ENCODE measurements around the gene DTX1.
A peak's percentile ranks its signal among the peaks of the same experiment; 100 is the strongest.

Gene DTX1

DNA sequence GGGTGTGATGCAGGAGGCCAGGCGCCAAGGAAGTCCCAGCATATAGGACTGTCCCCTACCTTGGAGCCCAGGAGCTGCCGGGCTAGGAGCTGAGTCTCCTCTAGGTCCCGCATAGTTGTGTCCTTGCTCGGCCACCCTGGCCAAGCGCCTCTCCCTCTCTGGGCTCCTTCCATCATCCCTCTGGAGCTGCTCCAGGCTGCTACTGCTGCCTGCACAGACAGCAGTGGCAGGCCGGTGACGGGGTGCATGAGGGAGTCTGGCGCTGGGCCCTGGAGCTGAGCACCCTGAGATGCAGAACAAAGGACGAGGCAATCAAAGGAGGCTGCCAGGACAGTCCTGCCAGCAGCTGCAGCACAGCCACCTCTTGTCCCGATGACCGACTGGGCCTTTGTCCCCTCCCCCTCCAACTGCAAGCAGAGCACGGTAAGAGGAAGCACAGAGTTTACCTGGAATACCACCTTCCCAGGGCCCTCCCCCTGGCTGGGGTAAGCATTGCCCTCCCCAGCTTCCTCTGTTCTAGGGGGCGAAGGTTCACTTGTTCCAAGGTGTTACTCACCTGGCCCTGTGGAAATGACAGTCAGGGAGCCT, 10.4 kb downstream of the DTX1 start:
- no peaks in the 10 kb centered on the region for H3K9me3 ChIP-seq (ENCODE audit: insufficient read depth, low read length)
- H3K36me3 ChIP-seq (ENCODE audit: insufficient read depth, insufficient read length, low read length): no peaks in the 10 kb centered on the region
- peaks cover 45% of the 10 kb centered on the region for H3K4me1 ChIP-seq (ENCODE audit: insufficient read depth, insufficient read length)
- no peak overlapping the region for H3K9ac ChIP-seq (ENCODE audit: insufficient read length, low read depth)
- peaks cover 35% of the 10 kb centered on the region for H3K27me3 ChIP-seq (ENCODE audit: insufficient read depth, insufficient read length)
- no peak for DNase-seq (ENCODE audit: low read depth, low spot score)
- H3K4me3 ChIP-seq (ENCODE audit: insufficient read length, low read depth): no peak overlapping the region
- TF ChIP-seq SUZ12 (IDR thresholded peaks at IDR 0.05; ENCODE audit: extremely low read depth, insufficient read depth, insufficient read length) (no peak), ZNF274 (IDR thresholded peaks at IDR 0.05; ENCODE audit: low read depth, low read length) (no peak), YY1 (IDR thresholded peaks at IDR 0.05; ENCODE audit: insufficient read depth, insufficient read length) (no peak)

DNA sequence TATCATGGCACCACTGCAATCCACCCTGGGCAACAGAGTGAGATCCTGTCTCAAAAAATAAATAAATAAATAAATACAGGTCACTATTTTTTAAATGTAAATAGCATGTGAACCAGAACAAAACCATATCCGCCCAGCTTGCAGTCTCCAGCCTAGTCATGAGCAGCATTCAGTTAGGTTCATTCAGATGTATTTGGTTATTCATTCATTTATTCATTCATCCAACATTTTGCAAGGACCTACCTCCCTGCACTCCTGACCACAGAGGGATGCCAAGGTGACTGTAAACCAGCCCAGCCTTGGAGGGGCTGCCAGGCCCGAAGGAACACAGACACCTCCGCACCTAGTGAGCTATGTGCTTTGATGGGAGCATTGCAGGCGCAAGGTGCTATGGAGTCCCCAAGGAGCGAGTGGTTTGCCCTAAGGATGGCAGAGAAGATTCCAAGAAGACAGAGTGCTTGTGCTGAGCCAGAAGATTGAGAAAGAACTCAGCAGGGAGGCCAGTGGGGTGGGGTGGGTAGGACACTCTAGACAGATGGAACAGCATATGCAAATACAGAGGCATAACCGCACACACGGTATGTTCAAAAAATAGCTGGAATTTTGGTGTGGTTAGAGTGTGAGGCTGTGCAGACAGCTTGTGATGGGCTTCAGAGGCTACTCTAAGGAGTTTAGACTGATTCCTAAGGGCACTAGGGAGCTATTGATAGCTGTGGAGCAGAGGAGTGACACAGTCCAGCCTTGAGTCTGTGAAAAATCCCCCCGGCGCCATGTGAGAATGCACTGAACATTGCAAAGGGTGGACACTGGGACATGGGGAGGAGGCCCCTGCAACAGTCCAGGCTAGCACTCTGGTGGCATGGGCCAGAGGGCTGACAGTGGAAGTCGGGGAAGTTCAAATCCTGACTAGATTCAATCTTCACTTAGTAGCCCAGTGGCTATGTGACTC, 11.7 kb downstream of the DTX1 start:
- peaks cover 22% of the 10 kb centered on the region for H3K27me3 ChIP-seq (ENCODE audit: insufficient read depth, insufficient read length)
- no peaks in the 10 kb centered on the region for H3K9me3 ChIP-seq (ENCODE audit: insufficient read depth, low read length)
- H3K36me3 ChIP-seq (ENCODE audit: insufficient read depth, insufficient read length, low read length): no peaks in the 10 kb centered on the region
- no peak for DNase-seq (ENCODE audit: low read depth, low spot score)
- no peak overlapping the region for H3K4me3 ChIP-seq (ENCODE audit: insufficient read length, low read depth)
- no peak overlapping the region for H3K9ac ChIP-seq (ENCODE audit: insufficient read length, low read depth)
- TF ChIP-seq SUZ12 (IDR thresholded peaks at IDR 0.05; ENCODE audit: extremely low read depth, insufficient read depth, insufficient read length) (no peak), ZNF274 (IDR thresholded peaks at IDR 0.05; ENCODE audit: low read depth, low read length) (no peak), YY1 (IDR thresholded peaks at IDR 0.05; ENCODE audit: insufficient read depth, insufficient read length) (no peak)
- peaks cover 37% of the 10 kb centered on the region for H3K4me1 ChIP-seq (ENCODE audit: insufficient read depth, insufficient read length)

- Histone ChIP-seq H3K4me3 (ENCODE audit: insufficient read length, low read depth) (no peak overlapping the region), H3K9me3 (ENCODE audit: insufficient read depth, low read length) (no peaks in the 10 kb centered on the region), H3K4me1 (ENCODE audit: insufficient read depth, insufficient read length) (peaks cover 33% of the 10 kb centered on the region), H3K27me3 (ENCODE audit: insufficient read depth, insufficient read length) (peaks cover 16% of the 10 kb centered on the region), H3K36me3 (ENCODE audit: insufficient read depth, insufficient read length, low read length) (no peaks in the 10 kb centered on the region), H3K9ac (ENCODE audit: insufficient read length, low read depth) (no peak overlapping the region)
- no peak for DNase-seq (ENCODE audit: low read depth, low spot score)
- no peak for TF ChIP-seq YY1 (IDR thresholded peaks at IDR 0.05; ENCODE audit: insufficient read depth, insufficient read length)
- TF ChIP-seq SUZ12 (IDR thresholded peaks at IDR 0.05; ENCODE audit: extremely low read depth, insufficient read depth, insufficient read length): no peak
- TF ChIP-seq ZNF274 (IDR thresholded peaks at IDR 0.05; ENCODE audit: low read depth, low read length): no peak
These were observed 12.6 kb downstream of the DTX1 start for GRCh38 chr12:113069149-113069548.

- DNase-seq (ENCODE audit: low read depth, low spot score): no peak
- no peaks in the 10 kb centered on the region for H3K9me3 ChIP-seq (ENCODE audit: insufficient read depth, low read length)
- no peaks in the 10 kb centered on the region for H3K36me3 ChIP-seq (ENCODE audit: insufficient read depth, insufficient read length, low read length)
- H3K4me1 ChIP-seq (ENCODE audit: insufficient read depth, insufficient read length): peaks cover 33% of the 10 kb centered on the region
- no peak overlapping the region for H3K9ac ChIP-seq (ENCODE audit: insufficient read length, low read depth)
- H3K4me3 ChIP-seq (ENCODE audit: insufficient read length, low read depth): no peak overlapping the region
- TF ChIP-seq ZNF274 (IDR thresholded peaks at IDR 0.05; ENCODE audit: low read depth, low read length) (no peak), YY1 (IDR thresholded peaks at IDR 0.05; ENCODE audit: insufficient read depth, insufficient read length) (no peak), SUZ12 (IDR thresholded peaks at IDR 0.05; ENCODE audit: extremely low read depth, insufficient read depth, insufficient read length) (no peak)
- peaks cover 16% of the 10 kb centered on the region for H3K27me3 ChIP-seq (ENCODE audit: insufficient read depth, insufficient read length)
These were observed 13.2 kb downstream of the DTX1 start for GRCh38 chr12:113069751-113070116.

DNA sequence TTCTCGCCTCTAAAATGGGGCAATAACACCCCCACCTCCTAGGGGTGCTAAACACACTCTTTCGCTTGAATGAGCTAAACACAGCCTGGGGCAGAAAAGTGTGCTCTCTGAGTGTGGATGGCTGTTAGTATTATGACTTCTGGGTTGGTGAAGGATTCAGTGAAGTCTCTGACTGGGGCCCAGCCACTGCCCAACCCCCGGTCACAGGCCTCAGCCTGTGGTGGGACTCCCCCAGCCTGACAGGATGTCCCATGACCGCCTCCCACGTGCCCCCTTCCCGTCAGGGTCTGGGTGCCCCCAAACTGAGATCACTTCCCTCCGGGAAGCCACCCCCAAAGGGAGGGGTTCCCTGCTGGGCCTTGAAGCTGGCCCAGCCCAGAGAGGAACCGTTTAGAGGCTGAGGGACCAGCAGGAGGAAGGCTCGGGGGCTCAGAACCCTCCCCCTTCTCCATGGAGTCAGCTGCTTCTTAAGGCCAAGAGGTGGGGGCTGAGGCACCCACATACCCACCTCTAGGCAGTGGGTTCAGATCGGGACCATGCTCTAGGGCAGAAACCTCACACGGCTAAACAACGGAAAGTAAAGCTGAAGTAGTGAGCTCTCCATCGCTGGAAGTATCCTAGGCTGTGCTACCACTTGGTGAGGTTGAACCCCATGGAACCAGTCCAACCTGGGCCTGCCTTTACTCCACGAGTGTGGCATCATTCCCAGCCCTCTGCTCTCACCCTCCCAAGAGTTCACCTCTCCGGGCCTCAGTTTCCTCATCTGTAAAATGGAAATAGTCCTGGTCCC, 13.8 kb downstream of the DTX1 start:
- H3K4me3 ChIP-seq (ENCODE audit: insufficient read length, low read depth): no peak overlapping the region
- H3K36me3 ChIP-seq (ENCODE audit: insufficient read depth, insufficient read length, low read length): no peaks in the 10 kb centered on the region
- no peak for TF ChIP-seq SUZ12 (IDR thresholded peaks at IDR 0.05; ENCODE audit: extremely low read depth, insufficient read depth, insufficient read length)
- no peak for TF ChIP-seq YY1 (IDR thresholded peaks at IDR 0.05; ENCODE audit: insufficient read depth, insufficient read length)
- TF ChIP-seq ZNF274 (IDR thresholded peaks at IDR 0.05; ENCODE audit: low read depth, low read length): no peak
- peak overlapping the region; percentile 21 for H3K9ac ChIP-seq (ENCODE audit: insufficient read length, low read depth)
- H3K27me3 ChIP-seq (ENCODE audit: insufficient read depth, insufficient read length): peaks cover 17% of the 10 kb centered on the region
- H3K9me3 ChIP-seq (ENCODE audit: insufficient read depth, low read length): no peaks in the 10 kb centered on the region
- DNase-seq (ENCODE audit: low read depth, low spot score): no peak
- H3K4me1 ChIP-seq (ENCODE audit: insufficient read depth, insufficient read length): peaks cover 32% of the 10 kb centered on the region

DNA sequence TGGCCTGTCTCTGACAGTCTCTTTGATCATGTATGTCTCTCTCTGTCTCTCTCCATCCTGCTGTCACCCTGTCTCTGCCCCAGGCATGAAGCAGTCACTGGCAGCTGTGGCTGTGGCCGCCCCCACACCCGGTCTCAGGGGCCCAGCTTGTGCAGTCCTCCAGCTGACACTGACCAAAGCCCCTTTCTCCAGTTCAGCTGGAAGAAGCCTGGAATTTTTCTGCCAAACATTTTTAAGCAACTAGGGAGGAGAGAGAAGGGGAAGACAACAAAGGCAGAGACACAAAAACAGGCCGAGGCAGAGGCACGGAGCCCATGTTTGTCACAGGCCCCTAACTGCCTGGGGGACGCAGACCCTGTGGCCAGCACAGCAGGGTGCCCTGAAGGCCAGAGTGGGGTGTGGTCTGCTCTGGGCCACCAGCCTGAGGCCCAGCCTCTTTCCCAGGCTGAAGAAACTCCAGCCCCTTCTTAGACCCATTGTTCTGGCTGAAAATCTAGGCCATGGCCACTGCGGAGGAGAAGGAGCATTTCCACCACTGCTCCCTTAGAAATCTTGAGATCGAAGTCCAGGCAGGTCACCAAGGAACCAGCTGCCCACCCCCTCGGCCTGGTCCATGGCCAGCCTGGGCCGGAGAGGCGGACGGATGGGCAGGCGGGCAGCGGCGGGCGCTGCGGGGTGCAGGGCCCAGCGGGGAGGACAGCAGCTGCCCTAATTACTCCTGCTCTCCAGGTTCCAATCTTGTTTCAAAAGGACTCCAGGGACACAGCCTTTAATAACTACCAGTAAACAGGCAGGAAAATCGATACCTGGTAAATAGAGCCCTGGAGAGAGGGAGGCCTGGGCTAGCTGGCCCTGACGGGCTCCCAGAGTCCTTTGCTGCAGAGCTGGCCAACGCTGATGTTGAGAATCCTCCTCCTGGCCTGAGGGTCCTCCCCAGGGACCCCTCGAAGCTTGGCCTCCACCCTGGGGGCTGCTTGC, 14.9 kb downstream of the DTX1 start:
- peaks cover 29% of the 10 kb centered on the region for H3K4me1 ChIP-seq (ENCODE audit: insufficient read depth, insufficient read length)
- TF ChIP-seq ZNF274 (IDR thresholded peaks at IDR 0.05; ENCODE audit: low read depth, low read length) (no peak), YY1 (IDR thresholded peaks at IDR 0.05; ENCODE audit: insufficient read depth, insufficient read length) (no peak)
- peaks cover 23% of the 10 kb centered on the region for H3K27me3 ChIP-seq (ENCODE audit: insufficient read depth, insufficient read length)
- no peak overlapping the region for H3K4me3 ChIP-seq (ENCODE audit: insufficient read length, low read depth)
- H3K9me3 ChIP-seq (ENCODE audit: insufficient read depth, low read length): no peaks in the 10 kb centered on the region
- peak overlapping the region; percentile 23 for H3K9ac ChIP-seq (ENCODE audit: insufficient read length, low read depth)
- no peak for DNase-seq (ENCODE audit: low read depth, low spot score)
- no peaks in the 10 kb centered on the region for H3K36me3 ChIP-seq (ENCODE audit: insufficient read depth, insufficient read length, low read length)

All from NT2/D1 (cell line).